Measurements from ENCODE around the gene ST6GALNAC3. TPM values are rescaled to one million over a fixed set of nuclear protein-coding genes. Genes with fewer than 3 reads are reported as not detected.
A peak's percentile ranks its signal among the peaks of the same experiment; 100 is the strongest.

ST6GALNAC3 gene
- total RNA-seq, 2 experiments from 2014 or later = 0.50 to 1.2 TPM

DNA sequence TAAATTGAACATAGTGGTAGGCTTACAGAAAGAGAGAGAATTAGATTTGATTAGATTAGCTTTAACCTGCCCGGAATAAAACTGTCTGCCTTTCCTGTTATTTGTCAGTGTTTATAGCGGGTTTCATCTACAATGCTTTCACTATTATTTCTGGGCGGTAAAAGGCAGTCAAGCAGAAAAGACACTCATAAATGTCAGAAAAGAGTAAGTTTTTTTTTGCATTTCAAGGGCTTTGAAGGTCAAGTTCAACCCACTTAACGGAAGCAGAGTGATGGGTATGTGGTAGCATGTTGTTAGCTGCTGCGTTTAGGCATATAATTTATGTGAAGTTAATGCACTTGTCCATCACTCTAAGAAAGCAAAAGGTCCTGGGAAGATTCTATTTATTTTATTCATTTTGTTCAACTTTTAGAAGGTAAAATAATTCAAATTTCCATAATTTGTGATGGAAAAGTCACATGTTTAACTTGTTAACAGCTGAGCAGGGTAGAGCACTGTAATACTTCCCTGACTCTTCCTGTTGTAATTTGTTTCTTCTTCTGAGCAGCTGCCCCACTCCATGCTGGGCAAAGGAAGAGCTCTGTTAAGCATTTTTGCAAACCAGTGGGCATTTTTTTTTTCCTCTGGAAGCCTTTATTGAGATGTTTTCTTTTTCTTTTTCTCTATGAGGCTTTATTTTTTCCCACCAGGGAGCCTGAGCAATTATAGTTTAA, 220.1 kb downstream of the ST6GALNAC3 start:
- H3K4me3 ChIP-seq (ENCODE audit: low read depth, low read length, poor library complexity, severe bottlenecking) = peak overlapping the region; percentile 62
- H3K79me2 ChIP-seq (ENCODE audit: insufficient read depth, low read depth, low read length) = no peaks in the 10 kb centered on the region
- no peaks in the 10 kb centered on the region for H3K9me3 ChIP-seq (ENCODE audit: low read length)
- H2AFZ ChIP-seq (ENCODE audit: low read length) = peak overlapping the region; percentile 88; the same call in 1 of the 2 replicates
- BruUV-seq (replicated peaks) = TSS peak; percentile 88
- no peak for TF ChIP-seq CTCF (conservative IDR thresholded peaks at IDR 0.05; ENCODE audit: low read length)
- no peak for TF ChIP-seq EZH2phosphoT487 (IDR thresholded peaks at IDR 0.05; ENCODE audit: borderline replicate concordance, low read depth, low read length)
- ChIA-PET POLR2A (interaction anchor here (0.5 to 3.4 kb wide), 24 partner anchors 9 to 565 kb away, joined by 3 to 24 read pairs (median 3); no protein-coding TSS in a partner anchor), CTCF (ENCODE audit: unreplicated experiment) (interaction anchor here (1.3 kb wide), 1 partner anchor 10 kb away, joined by 3 read pairs; no protein-coding TSS in a partner anchor)
- peak overlapping the region; percentile 95 for H3K27ac ChIP-seq (ENCODE audit: low read depth, low read length, poor library complexity, severe bottlenecking)
- intact Hi-C loops (cut with micrococcal nuclease; ENCODE audit: unreplicated experiment) = loop anchor here (2.0 to 5.0 kb wide), 4 partner anchors 77 to 567 kb away; partner anchors contain the start of gene RABGGTB
- H3K9me2 ChIP-seq (ENCODE audit: insufficient read depth, low read length) = no peaks in the 10 kb centered on the region
- peak overlapping the region; percentile 83 for H3K4me2 ChIP-seq (ENCODE audit: low read length)
- no peaks in the 10 kb centered on the region for H3K36me3 ChIP-seq (ENCODE audit: insufficient read depth, low read length)
- no peaks in the 10 kb centered on the region for H4K20me1 ChIP-seq (ENCODE audit: insufficient read depth, low read length)
- DNase-seq (ENCODE audit: low spot score) = peak; percentile 87
- peaks cover 86% of the 10 kb centered on the region for H3K4me1 ChIP-seq (ENCODE audit: insufficient read depth, low read length, poor library complexity, severe bottlenecking)

- BruUV-seq (replicated peaks) = no TSS peak
- POLR2A ChIA-PET = interaction anchor here (0.7 to 1.1 kb wide), 2 partner anchors 34 to 38 kb away, joined by 3 read pairs; no protein-coding TSS in a partner anchor
- H3K9me2 ChIP-seq (ENCODE audit: insufficient read depth, low read length) = no peaks in the 10 kb centered on the region
These were observed 223.9 kb downstream of the ST6GALNAC3 start for GRCh38 chr1:76298399-76298798.

More at GRCh38 chr1:76298399-76298798, 223.9 kb downstream of the ST6GALNAC3 start:
- Histone ChIP-seq H3K36me3 (ENCODE audit: insufficient read depth, low read length) (no peaks in the 10 kb centered on the region), H2AFZ (ENCODE audit: low read length) (no peak overlapping the region), H3K4me2 (ENCODE audit: low read length) (no peak overlapping the region), H4K20me1 (ENCODE audit: insufficient read depth, low read length) (no peaks in the 10 kb centered on the region), H3K79me2 (ENCODE audit: insufficient read depth, low read depth, low read length) (no peaks in the 10 kb centered on the region), H3K4me1 (ENCODE audit: insufficient read depth, low read length, poor library complexity, severe bottlenecking) (peaks cover 73% of the 10 kb centered on the region), H3K4me3 (ENCODE audit: low read depth, low read length, poor library complexity, severe bottlenecking) (no peak overlapping the region), H3K27ac (ENCODE audit: low read depth, low read length, poor library complexity, severe bottlenecking) (no peak overlapping the region), H3K9me3 (ENCODE audit: low read length) (peaks cover 11% of the 10 kb centered on the region; the same call in 1 of the 2 replicates)
- DNase-seq (ENCODE audit: low spot score) = no peak
- TF ChIP-seq CTCF (conservative IDR thresholded peaks at IDR 0.05; ENCODE audit: low read length) (no peak), EZH2phosphoT487 (IDR thresholded peaks at IDR 0.05; ENCODE audit: borderline replicate concordance, low read depth, low read length) (no peak)
- intact Hi-C loops (cut with micrococcal nuclease; ENCODE audit: unreplicated experiment) = no loop called here
- CTCF ChIA-PET (ENCODE audit: unreplicated experiment) = no interaction called here

All from OCI-LY7 (cell line).